Kidney (tissue), 14 donors: ENCODE results near the gene FOXL2. TPM values are rescaled to one million over a fixed set of nuclear protein-coding genes. Genes with fewer than 3 reads are reported as not detected.

ENCODE experiments used
- DNase-seq, 5 donors: peaks; one replicate each; pipeline ENCODE4 v3.0.0-alpha.2; 2013 to 2020
- FAIRE-seq: peaks from 2 replicates; lab custom pipeline; 2012; peaks lifted over from hg19 to GRCh38; lab: Jason Lieb, UNC
- H3K27ac ChIP-seq, 2 donors: one replicate each; pipeline ENCODE4 v1.7.0; 2013; ENCODE audit warnings: low read depth in 2 of 2, low read length in 2 of 2, inconsistent platforms in 1 of 2
- H3K27me3 ChIP-seq: one replicate; pipeline ENCODE4 v1.7.1; 2013; ENCODE audit warnings: low read length, inconsistent platforms; ENCODE audit not compliant: control insufficient read depth, insufficient read depth
- H3K36me3 ChIP-seq, 3 donors: one replicate each; pipeline versions ENCODE4 v1.7.0 to v1.7.1; 2013; ENCODE audit warnings: low read length in 3 of 3, control low read depth in 1 of 3, inconsistent platforms in 1 of 3; ENCODE audit not compliant: insufficient read depth in 3 of 3, control insufficient read depth in 2 of 3
- H3K4me1 ChIP-seq, 3 donors: one replicate each; pipeline versions ENCODE4 v1.7.0 to v1.7.1; 2013; ENCODE audit warnings: low read length in 3 of 3, inconsistent platforms in 1 of 3, low read depth in 1 of 3; ENCODE audit not compliant: control insufficient read depth in 2 of 3, insufficient read depth in 2 of 3
- H3K4me3 ChIP-seq, 3 donors: one replicate each; pipeline versions ENCODE4 v1.7.0 to v1.8.1; 2013; ENCODE audit warnings: low read length in 3 of 3, control low read depth in 1 of 3, inconsistent platforms in 1 of 3
- H3K9ac ChIP-seq, 3 donors: one replicate each; pipeline versions ENCODE4 v1.7.0 to v1.7.1; 2013; ENCODE audit warnings: low read length in 3 of 3, control low read depth in 1 of 3, inconsistent platforms in 1 of 3
- H3K9me3 ChIP-seq, 3 donors: one replicate each; pipeline versions ENCODE4 v1.7.0 to v1.7.1; 2013; ENCODE audit warnings: low read length in 3 of 3, control low read depth in 1 of 3, inconsistent platforms in 1 of 3; ENCODE audit not compliant: control insufficient read depth in 2 of 3, insufficient read depth in 1 of 3
- intact Hi-C: fragments of 100-400 bp; cut with DNase I; formaldehyde crosslinking; loops from one replicate; pipeline ENCODE4 v1.11.1; 2022
- polyA plus RNA-seq: library from polyadenylated mRNA; stranded (reverse); fragments of 350-450 nt; fragmentation: Illumina TruSeq; extraction: RNeasy Lipid Tissue Mini Kit (QIAGEN cat#74804); gene quantifications from one replicate; pipeline ENCODE4 v1.2.3, GENCODE V29; 2014; ENCODE audit warnings: low read depth, low replicate concordance; ENCODE audit not compliant: insufficient read depth
- total RNA-seq: library from RNA; stranded (reverse); fragmentation: NEBNext Ultra II Directional; extraction: Animal tissue kit (Norgen Biotek cat#: 25700); gene quantifications from one replicate; pipeline ENCODE4 v1.2.1, GENCODE V29; 2021
- TF ChIP-seq, protein P1 (sequence below): IDR thresholded peaks from 3 replicates; pipeline ENCODE4 v1.5.1; 2012; ENCODE audit warnings: mild to moderate bottlenecking, moderate library complexity, borderline replicate concordance; ENCODE audit not compliant: insufficient read depth; ENCODE audit errors: extremely low read depth
- donor health status: control.
- donor health status: control.
- donor health status: control.
- donor health status: control.
- donor health status: control.
- donor health status: DM: yes; HTN: yes; CAD: no.
- donor health status: Normal renal cell carcinoma (clear cell type).

Gene FOXL2
- total and polyA plus RNA-seq, 2 donors from 2014 or later: not detected

DNA sequence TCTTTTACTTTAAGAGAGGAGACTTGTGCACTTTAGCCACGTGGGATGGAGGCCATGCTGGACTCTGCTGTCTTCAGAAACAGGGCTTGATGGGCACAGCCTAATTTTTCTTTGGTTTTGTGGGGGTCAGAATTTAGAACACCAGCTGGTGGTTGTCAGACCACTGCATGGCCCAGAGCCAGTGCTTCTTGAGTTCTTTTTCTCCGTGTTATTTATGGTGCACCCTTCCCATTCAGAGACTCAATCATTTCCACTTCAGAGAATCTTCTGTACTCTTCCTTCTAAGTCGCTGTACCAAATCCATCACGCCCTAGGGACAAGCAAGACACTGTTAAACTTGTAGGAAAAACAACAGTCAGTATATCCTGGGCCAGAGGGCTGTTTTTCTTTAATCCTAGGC is 39.0 kb upstream of the FOXL2 start:
- Histone ChIP-seq H3K27ac (no peak overlapping the region), H3K9ac (no peak overlapping the region), H3K36me3 (no peaks in the 10 kb centered on the region), H3K4me3 (no peak overlapping the region), H3K4me1 (no peaks in the 10 kb centered on the region), H3K27me3 (no peaks in the 10 kb centered on the region), H3K9me3 (no peaks in the 10 kb centered on the region)
- no peak for FAIRE-seq
- peak in 2 of 5 donors; percentile 53 to 63 for DNase-seq
- intact Hi-C loops: no loop called here
- TF ChIP-seq, protein P1, sequence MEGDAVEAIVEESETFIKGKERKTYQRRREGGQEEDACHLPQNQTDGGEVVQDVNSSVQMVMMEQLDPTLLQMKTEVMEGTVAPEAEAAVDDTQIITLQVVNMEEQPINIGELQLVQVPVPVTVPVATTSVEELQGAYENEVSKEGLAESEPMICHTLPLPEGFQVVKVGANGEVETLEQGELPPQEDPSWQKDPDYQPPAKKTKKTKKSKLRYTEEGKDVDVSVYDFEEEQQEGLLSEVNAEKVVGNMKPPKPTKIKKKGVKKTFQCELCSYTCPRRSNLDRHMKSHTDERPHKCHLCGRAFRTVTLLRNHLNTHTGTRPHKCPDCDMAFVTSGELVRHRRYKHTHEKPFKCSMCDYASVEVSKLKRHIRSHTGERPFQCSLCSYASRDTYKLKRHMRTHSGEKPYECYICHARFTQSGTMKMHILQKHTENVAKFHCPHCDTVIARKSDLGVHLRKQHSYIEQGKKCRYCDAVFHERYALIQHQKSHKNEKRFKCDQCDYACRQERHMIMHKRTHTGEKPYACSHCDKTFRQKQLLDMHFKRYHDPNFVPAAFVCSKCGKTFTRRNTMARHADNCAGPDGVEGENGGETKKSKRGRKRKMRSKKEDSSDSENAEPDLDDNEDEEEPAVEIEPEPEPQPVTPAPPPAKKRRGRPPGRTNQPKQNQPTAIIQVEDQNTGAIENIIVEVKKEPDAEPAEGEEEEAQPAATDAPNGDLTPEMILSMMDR: no peak

DNA sequence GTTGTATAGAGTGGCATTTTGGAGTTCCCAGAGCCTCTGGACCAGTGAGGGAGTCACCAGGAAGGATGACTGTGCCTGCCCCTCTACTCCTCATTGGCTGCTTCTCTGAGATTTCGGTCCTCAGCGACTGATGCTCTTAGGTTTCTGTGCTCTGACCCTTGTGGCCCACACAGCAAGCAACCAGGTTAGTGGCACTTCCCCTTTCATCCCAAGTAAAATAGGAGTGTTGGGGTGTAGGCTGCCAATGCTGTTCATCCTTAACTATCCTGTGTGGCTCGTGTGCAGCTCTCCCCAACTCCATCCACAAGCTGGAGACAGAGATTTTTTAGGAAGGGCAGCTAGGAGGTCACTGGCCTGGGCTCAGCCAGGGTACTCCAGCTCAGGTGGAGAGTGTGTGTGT is 37.9 kb upstream of the FOXL2 start:
- DNase-seq (no peak), FAIRE-seq (no peak)
- no peak overlapping the region for H3K4me3 ChIP-seq
- intact Hi-C loops: no loop called here
- no peak overlapping the region for H3K27ac ChIP-seq
- no peaks in the 10 kb centered on the region for H3K36me3 ChIP-seq
- H3K27me3 ChIP-seq: no peaks in the 10 kb centered on the region
- H3K9ac ChIP-seq: no peak overlapping the region
- no peaks in the 10 kb centered on the region for H3K9me3 ChIP-seq
- TF ChIP-seq, protein P1: no peak
- H3K4me1 ChIP-seq: no peaks in the 10 kb centered on the region

DNA sequence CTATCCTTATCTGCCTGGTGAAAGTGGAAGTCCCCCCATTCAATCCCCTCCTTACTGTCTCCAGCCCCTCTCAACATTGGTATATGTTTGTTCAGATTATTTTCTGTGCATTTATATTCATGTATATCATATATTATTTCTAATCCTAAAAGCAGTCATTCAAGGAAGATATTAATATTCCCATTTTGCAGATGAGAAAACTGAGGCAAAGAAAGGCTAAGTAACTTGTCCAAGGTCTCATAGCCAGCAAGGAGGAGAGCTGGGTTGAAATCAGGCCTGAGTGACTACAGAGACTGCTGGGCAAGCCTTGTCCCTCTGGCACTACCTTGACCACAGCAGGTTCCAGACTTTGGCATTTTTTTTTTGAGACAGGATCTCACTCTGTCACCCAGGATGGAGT is 29.1 kb upstream of the FOXL2 start:
- no peak overlapping the region for H3K4me3 ChIP-seq
- FAIRE-seq (no peak), DNase-seq (no peak)
- no peaks in the 10 kb centered on the region for H3K9me3 ChIP-seq
- intact Hi-C loops: no loop called here
- no peaks in the 10 kb centered on the region for H3K27me3 ChIP-seq
- no peaks in the 10 kb centered on the region for H3K4me1 ChIP-seq
- H3K9ac ChIP-seq: no peak overlapping the region
- TF ChIP-seq, protein P1: no peak
- no peak overlapping the region for H3K27ac ChIP-seq
- H3K36me3 ChIP-seq: no peaks in the 10 kb centered on the region

DNA sequence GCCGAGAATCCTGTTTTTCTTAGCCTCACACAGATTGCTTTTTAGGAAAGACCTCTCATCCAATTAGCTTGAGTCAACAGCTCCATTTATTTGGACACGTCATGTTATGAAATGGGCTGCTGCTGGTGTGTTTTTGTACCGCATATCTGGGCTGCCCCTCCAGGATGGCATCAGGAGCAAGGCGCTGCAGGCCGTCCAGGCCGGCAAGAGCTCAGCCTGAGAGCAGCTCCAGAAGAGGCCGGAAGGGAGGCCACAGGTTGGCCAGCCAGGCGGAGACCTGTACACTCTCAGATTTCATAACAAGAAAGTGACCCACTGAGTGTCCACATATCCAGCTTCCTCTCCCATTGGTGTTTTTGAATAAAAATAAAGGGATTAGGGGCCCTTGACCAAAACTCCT is 28.4 kb upstream of the FOXL2 start:
- no peaks in the 10 kb centered on the region for H3K9me3 ChIP-seq
- H3K27ac ChIP-seq: no peak overlapping the region
- H3K9ac ChIP-seq: no peak overlapping the region
- no peak for FAIRE-seq
- DNase-seq: peak in 1 of 5 donors; percentile 14
- no peaks in the 10 kb centered on the region for H3K27me3 ChIP-seq
- no peaks in the 10 kb centered on the region for H3K4me1 ChIP-seq
- H3K4me3 ChIP-seq: no peak overlapping the region
- H3K36me3 ChIP-seq: no peaks in the 10 kb centered on the region
- TF ChIP-seq, protein P1: no peak
- intact Hi-C loops: no loop called here
